CD14-positive monocyte (primary cell): ENCODE measurements around the gene TLR6. TPM values are rescaled to one million over a fixed set of nuclear protein-coding genes. Genes with fewer than 3 reads are reported as not detected.

ENCODE experiments used
- DNase-seq, 3 donors: peaks; one replicate each; pipeline ENCODE4 v3.0.0-alpha.2; 2011 to 2022
- H2AFZ ChIP-seq: 2 replicates; pipeline ENCODE4 v1.6.0; 2012; ENCODE audit warnings: mild to moderate bottlenecking, low read depth, low read length, inconsistent platforms; ENCODE audit not compliant: insufficient read depth, poor library complexity, severe bottlenecking
- H3K27ac ChIP-seq, 2 donors: 1 replicate in 1 of 2; 2 replicates in 1 of 2; pipeline ENCODE4 v1.5.1; 2012 to 2013; ENCODE audit warnings: low read length in 2 of 2, control low read depth in 1 of 2, inconsistent platforms in 1 of 2, low read depth in 1 of 2, mild to moderate bottlenecking in 1 of 2
- H3K27me3 ChIP-seq, 2 donors: one replicate each; pipeline versions ENCODE4 v1.6.0 to v1.6.1; 2011 to 2013; ENCODE audit warnings: low read length in 2 of 2; ENCODE audit not compliant: control insufficient read depth in 2 of 2, insufficient read depth in 2 of 2
- H3K36me3 ChIP-seq, 2 donors: replicated peaks in 1 of 2; 1 replicate in 1 of 2; 2 replicates in 1 of 2; pipeline versions ENCODE4 v1.5.1 to v1.6.1; 2012 to 2013; ENCODE audit warnings: low read length in 2 of 2, control low read depth in 1 of 2, inconsistent platforms in 1 of 2, mild to moderate bottlenecking in 1 of 2; ENCODE audit not compliant: insufficient read depth in 2 of 2, control insufficient read depth in 1 of 2
- H3K4me1 ChIP-seq, 2 donors: 1 replicate in 1 of 2; 2 replicates in 1 of 2; pipeline versions ENCODE4 v1.5.1 to v1.6.1; 2012 to 2013; ENCODE audit warnings: low read length in 2 of 2, control low read depth in 1 of 2, inconsistent platforms in 1 of 2, mild to moderate bottlenecking in 1 of 2, moderate library complexity in 1 of 2; ENCODE audit not compliant: insufficient read depth in 2 of 2, control insufficient read depth in 1 of 2
- H3K4me2 ChIP-seq: replicated peaks from 2 replicates; pipeline ENCODE3; 2012; ENCODE audit warnings: low read length, moderate library complexity, mild to moderate bottlenecking; ENCODE audit not compliant: poor library complexity, severe bottlenecking; ENCODE audit errors: extremely low read depth
- H3K4me3 ChIP-seq, 3 experiments: fragments of 200-600 bp in 1 of 3; sonication (generic) in 1 of 3; replicated peaks in 1 of 3; 1 replicate in 2 of 3; 2 replicates in 1 of 3; pipeline ENCODE4 v1.5.1; 2011 to 2013; ENCODE audit warnings: low read length in 3 of 3, mild to moderate bottlenecking in 3 of 3, control low read depth in 2 of 3, low read depth in 2 of 3, inconsistent platforms in 1 of 3, moderate library complexity in 1 of 3
- H3K79me2 ChIP-seq: 2 replicates; pipeline ENCODE4 v1.6.0; 2012; ENCODE audit warnings: mild to moderate bottlenecking, control low read depth, inconsistent platforms, low read length, moderate library complexity; ENCODE audit not compliant: insufficient read depth
- H3K9ac ChIP-seq: 2 replicates; pipeline ENCODE4 v1.6.0; 2017; ENCODE audit warnings: low read length, mild to moderate bottlenecking; ENCODE audit not compliant: insufficient read depth, poor library complexity, severe bottlenecking
- H3K9me3 ChIP-seq, 2 donors: replicated peaks in 1 of 2; 1 replicate in 1 of 2; 2 replicates in 1 of 2; pipeline versions ENCODE4 v1.5.1 to v1.6.1; 2012 to 2013; ENCODE audit warnings: low read length in 2 of 2, control low read depth in 1 of 2; ENCODE audit not compliant: control insufficient read depth in 1 of 2, insufficient read depth in 1 of 2
- H4K20me1 ChIP-seq: 2 replicates; pipeline ENCODE4 v1.6.0; 2012; ENCODE audit warnings: mild to moderate bottlenecking, low read length, control low read depth, moderate library complexity; ENCODE audit not compliant: insufficient read depth
- H3K27ac Mint-ChIP-seq, 7 donors: one replicate each; pipeline ENCODE4 v1.8.0; 2020; ENCODE audit warnings: mild to moderate bottlenecking in 7 of 7, mixed read lengths in 7 of 7, moderate library complexity in 6 of 7, inconsistent platforms in 2 of 7
- H3K27me3 Mint-ChIP-seq, 3 donors: one replicate each; pipeline ENCODE4 v1.8.0; 2021 to 2022; ENCODE audit warnings: low read depth in 3 of 3, mild to moderate bottlenecking in 3 of 3, mixed read lengths in 3 of 3, moderate library complexity in 3 of 3, inconsistent platforms in 1 of 3
- H3K36me3 Mint-ChIP-seq, 2 donors: one replicate each; pipeline ENCODE4 v1.8.0; 2020; ENCODE audit warnings: mixed read lengths in 2 of 2, inconsistent platforms in 1 of 2, mild to moderate bottlenecking in 1 of 2
- H3K4me1 Mint-ChIP-seq: one replicate; pipeline ENCODE4 v1.8.0; 2020; ENCODE audit warnings: mild to moderate bottlenecking, mixed read lengths
- H3K4me3 Mint-ChIP-seq, 2 donors: one replicate each; pipeline ENCODE4 v1.8.0; 2020; ENCODE audit warnings: mild to moderate bottlenecking in 2 of 2, mixed read lengths in 2 of 2, moderate library complexity in 1 of 2
- H3K9me3 Mint-ChIP-seq, 7 donors: one replicate each; pipeline ENCODE4 v1.8.0; 2020 to 2022; ENCODE audit warnings: mixed read lengths in 7 of 7, mild to moderate bottlenecking in 6 of 7, moderate library complexity in 6 of 7, inconsistent platforms in 2 of 7
- WGBS: methylation state at CpG from one replicate; pipeline ENCODE4 v1.1.5; 2013; ENCODE audit warnings: missing lambda C conversion rate; ENCODE audit not compliant: insufficient coverage; 5-methylcytosine and 5-hydroxymethylcytosine counted together
- intact Hi-C, 2 donors: fragments of 100-400 bp; cut with micrococcal nuclease; formaldehyde crosslinking; loops; one replicate each; pipeline versions ENCODE4 v1.15.0 to v1.15.1; 2023
- polyA plus RNA-seq, 3 donors: library from polyadenylated mRNA; depleted of rRNA in 1 of 3; unstranded in 2 of 3; stranded (reverse) in 1 of 3; fragments of 300-500 nt in 2 of 3; fragments of >200 nt in 1 of 3; fragmentation: Illumina TruSeq in 2 of 3; gene quantifications; 1 replicate in 2 of 3; 2 replicates in 1 of 3; pipeline ENCODE4 v1.2.3, GENCODE V29; 2012 to 2021
- TF ChIP-seq, protein P1 (sequence below): fragments of 200-600 bp; IDR thresholded peaks from one replicate; pipeline ENCODE4 v1.8.0; 2022; ENCODE audit warnings: antibody characterized with exemption, mild to moderate bottlenecking

Gene TLR6
- polyA plus RNA-seq, 3 donors = 7.7 to 12.7 (median 11.5) TPM

DNA sequence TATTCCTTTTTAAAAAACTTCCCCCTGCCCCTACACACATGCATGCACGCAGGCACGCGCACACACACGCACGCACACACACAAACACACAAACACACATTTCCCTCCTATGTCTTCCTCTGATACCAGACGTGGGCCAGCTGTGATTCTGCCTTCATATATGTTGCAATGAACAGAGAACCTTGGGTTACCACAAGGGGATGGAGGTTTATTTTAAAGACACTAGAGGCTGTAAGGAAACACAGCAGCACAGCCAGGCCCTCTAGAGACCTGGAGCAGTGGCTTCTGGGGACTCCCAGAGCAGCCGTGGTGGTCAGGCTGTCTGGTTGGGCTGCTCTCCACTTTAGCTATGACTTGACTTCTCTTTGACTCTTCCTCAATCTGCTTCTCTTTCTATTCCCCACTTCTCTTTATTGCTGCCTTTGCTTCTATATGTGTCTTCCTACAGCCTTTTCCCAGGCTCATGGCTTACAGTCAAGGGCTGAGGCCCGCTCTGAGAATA lies 70.7 kb downstream of the TLR6 start:
- Mint-ChIP-seq H3K27ac (peak overlapping the region; percentile 93 to 97 (median 95)), H3K4me1 (peaks cover 57% of the 10 kb centered on the region), H3K9me3 (peaks cover 0 to 4% (median 2%) of the 10 kb centered on the region in 7 donors), H3K36me3 (peaks cover 0 to 10% of the 10 kb centered on the region in 2 donors), H3K27me3 (peaks cover 0 to 1% (median 0%) of the 10 kb centered on the region in 3 donors), H3K4me3 (peak overlapping the region; percentile 21 to 63)
- TF ChIP-seq, protein P1, sequence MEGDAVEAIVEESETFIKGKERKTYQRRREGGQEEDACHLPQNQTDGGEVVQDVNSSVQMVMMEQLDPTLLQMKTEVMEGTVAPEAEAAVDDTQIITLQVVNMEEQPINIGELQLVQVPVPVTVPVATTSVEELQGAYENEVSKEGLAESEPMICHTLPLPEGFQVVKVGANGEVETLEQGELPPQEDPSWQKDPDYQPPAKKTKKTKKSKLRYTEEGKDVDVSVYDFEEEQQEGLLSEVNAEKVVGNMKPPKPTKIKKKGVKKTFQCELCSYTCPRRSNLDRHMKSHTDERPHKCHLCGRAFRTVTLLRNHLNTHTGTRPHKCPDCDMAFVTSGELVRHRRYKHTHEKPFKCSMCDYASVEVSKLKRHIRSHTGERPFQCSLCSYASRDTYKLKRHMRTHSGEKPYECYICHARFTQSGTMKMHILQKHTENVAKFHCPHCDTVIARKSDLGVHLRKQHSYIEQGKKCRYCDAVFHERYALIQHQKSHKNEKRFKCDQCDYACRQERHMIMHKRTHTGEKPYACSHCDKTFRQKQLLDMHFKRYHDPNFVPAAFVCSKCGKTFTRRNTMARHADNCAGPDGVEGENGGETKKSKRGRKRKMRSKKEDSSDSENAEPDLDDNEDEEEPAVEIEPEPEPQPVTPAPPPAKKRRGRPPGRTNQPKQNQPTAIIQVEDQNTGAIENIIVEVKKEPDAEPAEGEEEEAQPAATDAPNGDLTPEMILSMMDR = no peak
- H3K79me2 ChIP-seq = peaks cover 9% of the 10 kb centered on the region
- DNase-seq = peak; percentile 85 to 93 (median 87)
- peaks cover 76 to 77% of the 10 kb centered on the region in 2 donors for H3K4me1 ChIP-seq
- H3K9me3 ChIP-seq = no peaks in the 10 kb centered on the region
- intact Hi-C loops = loop anchor here (5.0 to 10.0 kb wide), 2 partner anchors 34 to 69 kb away; partner anchors contain the start of gene TLR6 (in 1 of the 2)
- no peak overlapping the region for H2AFZ ChIP-seq
- peak overlapping the region; percentile 19 for H3K4me2 ChIP-seq
- no peaks in the 10 kb centered on the region for H3K36me3 ChIP-seq
- peak overlapping the region in 1 of 3 experiments; percentile 24 for H3K4me3 ChIP-seq
- no peaks in the 10 kb centered on the region for H4K20me1 ChIP-seq
- peak overlapping the region; percentile 22 for H3K9ac ChIP-seq
- H3K27me3 ChIP-seq = no peaks in the 10 kb centered on the region
- 64% methylated on average over 5 of the region's 8 CpGs for WGBS
- peak overlapping the region; percentile 77 to 84 for H3K27ac ChIP-seq

- 87% methylated on average over 3 of the region's 6 CpGs for WGBS
- Histone ChIP-seq H4K20me1 (no peaks in the 10 kb centered on the region), H3K4me2 (peak overlapping the region; percentile 19), H3K9ac (peak overlapping the region; percentile 22), H3K79me2 (peaks cover 9% of the 10 kb centered on the region), H2AFZ (no peak overlapping the region), H3K36me3 (no peaks in the 10 kb centered on the region), H3K4me1 (peaks cover 73 to 76% of the 10 kb centered on the region in 2 donors), H3K27me3 (no peaks in the 10 kb centered on the region), H3K4me3 (peak overlapping the region in 1 of 3 experiments; percentile 24), H3K27ac (peak overlapping the region; percentile 77 to 84), H3K9me3 (no peaks in the 10 kb centered on the region)
- DNase-seq = peak; percentile 51 to 74 (median 64)
- H3K4me3 Mint-ChIP-seq = no peak overlapping the region
- H3K27me3 Mint-ChIP-seq = peaks cover 0 to 1% (median 0%) of the 10 kb centered on the region in 3 donors
- peaks cover 0 to 4% (median 2%) of the 10 kb centered on the region in 7 donors for H3K9me3 Mint-ChIP-seq
- H3K36me3 Mint-ChIP-seq = peaks cover 0 to 10% of the 10 kb centered on the region in 2 donors
- peaks cover 55% of the 10 kb centered on the region for H3K4me1 Mint-ChIP-seq
- H3K27ac Mint-ChIP-seq = peak overlapping the region; percentile 93 to 97 (median 95)
- intact Hi-C loops = loop anchor here (5.0 to 10.0 kb wide), 2 partner anchors 33 to 70 kb away; partner anchors contain the start of gene TLR6 (in 1 of the 2)
- TF ChIP-seq, protein P1 = no peak
Measured at GRCh38 chr4:38785041-38785790, 71.4 kb downstream of the TLR6 start.
